GM12878 (cell line): ENCODE results near the gene TLCD3B.

Source experiments
- CHD4 ChIP-seq: fragments of 200-600 bp; sonication (generic); IDR thresholded peaks from 2 replicates; pipeline ENCODE4 v1.6.1; 2016; ENCODE audit warnings: mild to moderate bottlenecking
- CTCF ChIP-seq, 3 experiments: IDR thresholded peaks in 2 of 3; conservative IDR thresholded peaks in 1 of 3; 2 replicates each; pipeline ENCODE4 v1.5.1; 2011; ENCODE audit warnings: low read depth in 3 of 3, low read length in 3 of 3, mild to moderate bottlenecking in 3 of 3, control low read depth in 2 of 3, moderate library complexity in 2 of 3, inconsistent platforms in 1 of 3, mixed read lengths in 1 of 3; ENCODE audit not compliant: control insufficient read depth in 2 of 3, insufficient read depth in 1 of 3; ENCODE audit errors: extremely low read depth in 1 of 3
- MEF2A ChIP-seq: IDR thresholded peaks from 2 replicates; pipeline ENCODE4 v1.6.1; 2011; ENCODE audit warnings: low read depth, mild to moderate bottlenecking, low read length, moderate library complexity; ENCODE audit not compliant: insufficient read depth
- PAX8 ChIP-seq: fragments of 450-650 bp; IDR thresholded peaks from 2 replicates; pipeline ENCODE4 v1.6.1; 2017; ENCODE audit warnings: mild to moderate bottlenecking, moderate library complexity
- PBX3 ChIP-seq: IDR thresholded peaks from 2 replicates; pipeline ENCODE4 v1.6.1; 2011; ENCODE audit warnings: mild to moderate bottlenecking, low read depth, low read length, moderate library complexity; ENCODE audit not compliant: insufficient replicate concordance
- POLR2A ChIP-seq: IDR thresholded peaks from 2 replicates; pipeline ENCODE4 v1.6.1; 2011; ENCODE audit warnings: low read depth, mild to moderate bottlenecking, low read length
- STAT1 ChIP-seq: fragments of 450-650 bp; conservative IDR thresholded peaks from 2 replicates; pipeline ENCODE4 v1.6.1; 2014; ENCODE audit warnings: antibody characterized with exemption, mild to moderate bottlenecking

- TF ChIP-seq PAX8 (no peak), MEF2A (no peak), PBX3 (no peak), CHD4 (no peak), POLR2A (no peak), STAT1 (no peak), CTCF (IDR thresholded peaks at IDR 0.05 in 2 of 3, conservative IDR thresholded peaks at IDR 0.05 in 1 of 3; ENCODE audit: control insufficient read depth in 2 of 3, extremely low read depth in 1 of 3, insufficient read depth in 1 of 3, low read depth in 3 of 3, low read length in 3 of 3) (no peak)
These were observed 12.3 kb downstream of the TLCD3B start for GRCh38 chr16:30018731-30019158.
